Measurements from ENCODE around the gene ZCCHC24.

DNA sequence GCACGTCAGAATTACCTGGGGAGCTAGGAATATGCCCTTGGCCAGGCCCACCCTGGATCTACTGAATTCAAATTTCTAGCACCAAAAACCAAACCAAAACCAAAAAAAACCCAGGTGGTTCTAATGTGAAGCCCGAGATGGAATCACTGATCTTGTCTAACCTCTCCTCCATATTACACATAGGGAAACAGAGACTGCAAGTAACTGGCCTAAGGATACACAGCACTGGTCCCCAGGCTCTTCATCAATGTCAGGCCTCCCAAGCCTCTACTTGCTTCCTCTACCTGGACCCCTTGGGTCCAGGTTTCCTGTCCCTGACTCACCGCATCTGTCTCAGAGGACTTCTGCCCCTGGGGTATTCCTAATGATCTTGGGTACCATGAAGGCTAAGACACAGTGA lies 30.7 kb downstream of the ZCCHC24 start:
- TF ChIP-seq, protein P1, sequence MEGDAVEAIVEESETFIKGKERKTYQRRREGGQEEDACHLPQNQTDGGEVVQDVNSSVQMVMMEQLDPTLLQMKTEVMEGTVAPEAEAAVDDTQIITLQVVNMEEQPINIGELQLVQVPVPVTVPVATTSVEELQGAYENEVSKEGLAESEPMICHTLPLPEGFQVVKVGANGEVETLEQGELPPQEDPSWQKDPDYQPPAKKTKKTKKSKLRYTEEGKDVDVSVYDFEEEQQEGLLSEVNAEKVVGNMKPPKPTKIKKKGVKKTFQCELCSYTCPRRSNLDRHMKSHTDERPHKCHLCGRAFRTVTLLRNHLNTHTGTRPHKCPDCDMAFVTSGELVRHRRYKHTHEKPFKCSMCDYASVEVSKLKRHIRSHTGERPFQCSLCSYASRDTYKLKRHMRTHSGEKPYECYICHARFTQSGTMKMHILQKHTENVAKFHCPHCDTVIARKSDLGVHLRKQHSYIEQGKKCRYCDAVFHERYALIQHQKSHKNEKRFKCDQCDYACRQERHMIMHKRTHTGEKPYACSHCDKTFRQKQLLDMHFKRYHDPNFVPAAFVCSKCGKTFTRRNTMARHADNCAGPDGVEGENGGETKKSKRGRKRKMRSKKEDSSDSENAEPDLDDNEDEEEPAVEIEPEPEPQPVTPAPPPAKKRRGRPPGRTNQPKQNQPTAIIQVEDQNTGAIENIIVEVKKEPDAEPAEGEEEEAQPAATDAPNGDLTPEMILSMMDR (IDR thresholded peaks at IDR 0.05; ENCODE audit: control extremely low read depth in 1 of 3, insufficient read depth in 1 of 3, low read depth in 1 of 3, low read length in 3 of 3): no peak
- TF ChIP-seq, protein P2, sequence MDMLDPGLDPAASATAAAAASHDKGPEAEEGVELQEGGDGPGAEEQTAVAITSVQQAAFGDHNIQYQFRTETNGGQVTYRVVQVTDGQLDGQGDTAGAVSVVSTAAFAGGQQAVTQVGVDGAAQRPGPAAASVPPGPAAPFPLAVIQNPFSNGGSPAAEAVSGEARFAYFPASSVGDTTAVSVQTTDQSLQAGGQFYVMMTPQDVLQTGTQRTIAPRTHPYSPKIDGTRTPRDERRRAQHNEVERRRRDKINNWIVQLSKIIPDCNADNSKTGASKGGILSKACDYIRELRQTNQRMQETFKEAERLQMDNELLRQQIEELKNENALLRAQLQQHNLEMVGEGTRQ (IDR thresholded peaks at IDR 0.05; ENCODE audit: low read length): no peak
- TF ChIP-seq ZNF274 (IDR thresholded peaks at IDR 0.05; ENCODE audit: borderline replicate concordance, extremely low read depth, low read length) (no peak), RFX5 (IDR thresholded peaks at IDR 0.05; ENCODE audit: borderline replicate concordance, low read depth, low read length) (no peak), GABPA (IDR thresholded peaks at IDR 0.05; ENCODE audit: borderline replicate concordance, insufficient read depth, low read length) (no peak), SP4 (IDR thresholded peaks at IDR 0.05; ENCODE audit: low read length) (no peak), RAD21 (IDR thresholded peaks at IDR 0.05 in 1 of 2, conservative IDR thresholded peaks at IDR 0.05 in 1 of 2; ENCODE audit: low read depth in 2 of 2, low read length in 2 of 2) (no peak), RNF2 (IDR thresholded peaks at IDR 0.05; ENCODE audit: borderline replicate concordance, low read depth, low read length, missing control alignments, poor library complexity, severe bottlenecking) (no peak), NRF1 (IDR thresholded peaks at IDR 0.05; ENCODE audit: low read depth, low read length) (no peak), EP300 (IDR thresholded peaks at IDR 0.05; ENCODE audit: borderline replicate concordance in 1 of 2, low read depth in 2 of 2, low read length in 2 of 2) (no peak)
- TF ChIP-seq, protein P3, sequence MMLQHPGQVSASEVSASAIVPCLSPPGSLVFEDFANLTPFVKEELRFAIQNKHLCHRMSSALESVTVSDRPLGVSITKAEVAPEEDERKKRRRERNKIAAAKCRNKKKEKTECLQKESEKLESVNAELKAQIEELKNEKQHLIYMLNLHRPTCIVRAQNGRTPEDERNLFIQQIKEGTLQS (IDR thresholded peaks at IDR 0.05; ENCODE audit: insufficient read depth, low read depth, low read length): no peak
